Ectodermal cell (in vitro differentiated cells): ENCODE results near the gene KHSRP.

Experiments
- H3K27ac ChIP-seq: 2 replicates; pipeline ENCODE4 v1.7.0; 2013; ENCODE audit warnings: mild to moderate bottlenecking, low read depth, low read length; ENCODE audit not compliant: insufficient read depth, poor library complexity, severe bottlenecking
- H3K27me3 ChIP-seq: 2 replicates; pipeline ENCODE4 v1.7.0; 2013; ENCODE audit warnings: mild to moderate bottlenecking, low read length; ENCODE audit not compliant: insufficient read depth, control insufficient read depth, poor library complexity, severe bottlenecking
- H3K36me3 ChIP-seq: one replicate; pipeline ENCODE4 v1.7.0; 2013; ENCODE audit warnings: low read length; ENCODE audit not compliant: control insufficient read depth, insufficient read depth
- H3K4me1 ChIP-seq: one replicate; pipeline ENCODE4 v1.7.0; 2013; ENCODE audit warnings: low read length; ENCODE audit not compliant: control insufficient read depth, insufficient read depth
- H3K4me3 ChIP-seq: 2 replicates; pipeline ENCODE4 v1.7.0; 2013; ENCODE audit warnings: low read depth, low read length, control low read depth; ENCODE audit not compliant: insufficient read depth
- H3K9me3 ChIP-seq: 2 replicates; pipeline ENCODE4 v1.7.0; 2013; ENCODE audit warnings: mild to moderate bottlenecking, low read length, moderate library complexity; ENCODE audit not compliant: control insufficient read depth
- WGBS, 2 experiments: methylation state at CpG; one replicate each; pipeline ENCODE4 v1.1.7; 2013; ENCODE audit warnings: missing lambda C conversion rate in 2 of 2; 5-methylcytosine and 5-hydroxymethylcytosine counted together

The KHSRP gene

GRCh38 chr19:6374711-6375410, 49.8 kb downstream of the KHSRP start:
- no peak overlapping the region for H3K4me3 ChIP-seq
- peaks cover 15% of the 10 kb centered on the region for H3K36me3 ChIP-seq
- no peak overlapping the region for H3K27ac ChIP-seq
- H3K4me1 ChIP-seq, result no peaks in the 10 kb centered on the region
- H3K27me3 ChIP-seq, result no peaks in the 10 kb centered on the region
- WGBS, 2 experiments, result 95 to 97% methylated on average over 29 of the region's 29 CpGs
- no peaks in the 10 kb centered on the region for H3K9me3 ChIP-seq

GRCh38 chr19:6374161-6374709, 50.4 kb downstream of the KHSRP start:
- H3K4me3 ChIP-seq, result peak overlapping the region; percentile 54
- 90 to 91% methylated on average over 28 to 29 of the region's 29 CpGs for WGBS, 2 experiments
- no peaks in the 10 kb centered on the region for H3K27me3 ChIP-seq
- no peaks in the 10 kb centered on the region for H3K9me3 ChIP-seq
- H3K36me3 ChIP-seq, result peaks cover 9% of the 10 kb centered on the region
- H3K4me1 ChIP-seq, result no peaks in the 10 kb centered on the region
- H3K27ac ChIP-seq, result no peak overlapping the region

GRCh38 chr19:6373813-6374108, 50.9 kb downstream of the KHSRP start:
- Histone ChIP-seq H3K9me3 (no peaks in the 10 kb centered on the region), H3K4me1 (no peaks in the 10 kb centered on the region), H3K27ac (no peak overlapping the region), H3K36me3 (peaks cover 10% of the 10 kb centered on the region), H3K27me3 (no peaks in the 10 kb centered on the region), H3K4me3 (peak overlapping the region; percentile 54)
- 19 to 20% methylated on average over 5 of the region's 5 CpGs for WGBS, 2 experiments

- no peaks in the 10 kb centered on the region for H3K27me3 ChIP-seq
- no peaks in the 10 kb centered on the region for H3K4me1 ChIP-seq
- H3K36me3 ChIP-seq, result peaks cover 14% of the 10 kb centered on the region
- peak overlapping the region; percentile 54 for H3K4me3 ChIP-seq
- H3K27ac ChIP-seq, result peak overlapping the region; percentile 96
- H3K9me3 ChIP-seq, result no peaks in the 10 kb centered on the region
- 0 to 1% methylated on average over 53 of the region's 53 CpGs for WGBS, 2 experiments
Observed at GRCh38 chr19:6373096-6373812, 51.4 kb downstream of the KHSRP start.

- Histone ChIP-seq H3K4me1 (no peaks in the 10 kb centered on the region), H3K27me3 (no peaks in the 10 kb centered on the region), H3K36me3 (peaks cover 20% of the 10 kb centered on the region), H3K4me3 (peak within 1 kb of the TSS; percentile 54), H3K27ac (peak within 1 kb of the TSS; percentile 96), H3K9me3 (no peaks in the 10 kb centered on the region)
- WGBS, 2 experiments, result 0% methylated on average over 47 of the region's 47 CpGs
Observed at GRCh38 chr19:6372594-6373095, 52.0 kb downstream of the KHSRP start, which contains the start of gene ALKBH7. Gene ALKBH7, plus strand, starts transcription at chr19:6372794. Its CDS starts 27 bp downstream, at chr19:6372821.

- Histone ChIP-seq H3K9me3 (no peaks in the 10 kb centered on the region), H3K27ac (no peak overlapping the region), H3K4me3 (no peak overlapping the region), H3K27me3 (no peaks in the 10 kb centered on the region), H3K4me1 (peaks cover 9% of the 10 kb centered on the region), H3K36me3 (peaks cover 18% of the 10 kb centered on the region)
- 96% methylated on average over 21 of the region's 21 CpGs for WGBS, 2 experiments
Observed at GRCh38 chr19:6364353-6364752, 60.3 kb downstream of the KHSRP start.
